NT2/D1 (cell line): Measurements from ENCODE around the gene PATL2.
"Not testable (repeated sequence)": the region's sequence is repeated elsewhere in the genome, so short reads cannot be mapped to it uniquely, and the experiment has no call there.

ENCODE experiments used
- DNase-seq: peaks from one replicate; pipeline ENCODE4 v3.0.0-alpha.2; 2011; ENCODE audit warnings: low read depth, low spot score
- H3K27me3 ChIP-seq: 2 replicates; pipeline ENCODE4 v1.6.0; 2011; ENCODE audit warnings: mild to moderate bottlenecking; ENCODE audit not compliant: insufficient read length, insufficient read depth
- H3K36me3 ChIP-seq: 2 replicates; pipeline ENCODE4 v1.6.1; 2011; ENCODE audit warnings: mild to moderate bottlenecking, low read length, mixed read lengths; ENCODE audit not compliant: insufficient read depth, insufficient read length
- H3K4me1 ChIP-seq: 2 replicates; pipeline ENCODE4 v1.5.1; 2011; ENCODE audit not compliant: insufficient read depth, insufficient read length
- H3K4me3 ChIP-seq: 2 replicates; pipeline ENCODE4 v1.5.1; 2011; ENCODE audit warnings: low read depth; ENCODE audit not compliant: insufficient read length
- H3K9ac ChIP-seq: 2 replicates; pipeline ENCODE4 v1.6.0; 2011; ENCODE audit warnings: low read depth; ENCODE audit not compliant: insufficient read length
- H3K9me3 ChIP-seq: 2 replicates; pipeline ENCODE4 v1.5.1; 2011; ENCODE audit warnings: mild to moderate bottlenecking, low read length; ENCODE audit not compliant: insufficient read depth
- SUZ12 ChIP-seq: IDR thresholded peaks from 2 replicates; pipeline ENCODE4 v1.6.1; 2011; ENCODE audit not compliant: insufficient read length, insufficient read depth; ENCODE audit errors: extremely low read depth
- YY1 ChIP-seq: IDR thresholded peaks from 2 replicates; pipeline ENCODE4 v1.6.1; 2011; ENCODE audit not compliant: insufficient read length, insufficient read depth
- ZNF274 ChIP-seq: IDR thresholded peaks from 2 replicates; pipeline ENCODE4 v1.6.1; 2011; ENCODE audit warnings: mild to moderate bottlenecking, low read depth, low read length

PATL2 gene

DNA sequence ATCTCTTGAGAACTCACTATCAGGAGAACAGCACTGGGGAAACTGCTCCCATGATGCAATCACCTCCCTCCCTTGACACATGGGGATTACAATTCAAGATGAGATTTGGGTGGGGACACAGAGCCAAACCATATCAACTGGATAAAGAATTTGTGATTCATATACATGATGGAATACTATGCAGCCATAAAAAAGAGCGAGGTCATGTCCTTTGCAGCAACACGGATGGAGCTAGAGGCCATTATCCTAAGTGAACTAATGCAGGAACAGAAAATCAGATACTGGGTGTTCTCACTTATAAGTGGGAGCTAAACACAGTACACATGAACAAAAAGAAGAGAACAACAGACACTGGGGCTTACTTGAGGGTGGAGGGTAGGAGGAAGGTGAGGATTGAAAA lies 64.7 kb downstream of the PATL2 start:
- Histone ChIP-seq H3K4me3 (no peak overlapping the region), H3K27me3 (no peaks in the 10 kb centered on the region), H3K4me1 (no peaks in the 10 kb centered on the region), H3K9ac (no peak overlapping the region), H3K36me3 (peaks cover 33% of the 10 kb centered on the region), H3K9me3 (no peaks in the 10 kb centered on the region)
- DNase-seq: no peak
- TF ChIP-seq YY1 (no peak), ZNF274 (no peak), SUZ12 (no peak)

DNA sequence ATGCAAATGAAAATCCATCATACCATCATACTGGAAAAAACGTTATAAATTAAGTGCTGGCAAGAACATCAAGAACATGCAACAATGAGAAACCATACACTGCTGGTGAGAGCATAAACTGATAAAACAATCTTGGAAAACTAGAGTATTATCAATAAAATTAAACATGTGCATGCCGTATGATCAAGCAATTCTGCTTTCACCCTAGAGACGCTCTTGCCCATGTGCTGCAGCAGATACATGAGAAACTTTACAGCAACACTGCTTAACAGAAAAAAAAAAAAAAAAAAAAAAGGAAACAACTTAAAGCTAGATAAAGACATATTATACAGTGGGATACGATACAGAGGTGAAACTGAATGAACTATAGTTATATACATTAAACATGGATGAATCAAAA lies 69.5 kb downstream of the PATL2 start:
- Histone ChIP-seq H3K4me1 (no peaks in the 10 kb centered on the region), H3K36me3 (peaks cover 7% of the 10 kb centered on the region), H3K4me3 (no peak overlapping the region), H3K27me3 (no peaks in the 10 kb centered on the region), H3K9ac (no peak overlapping the region), H3K9me3 (no peaks in the 10 kb centered on the region)
- TF ChIP-seq YY1 (no peak), SUZ12 (no peak), ZNF274 (no peak)
- DNase-seq: no peak

GRCh38 chr15:44636976-44637375 lies 74.1 kb downstream of the PATL2 start:
- Histone ChIP-seq H3K4me3 (no peak overlapping the region), H3K9ac (no peak overlapping the region), H3K36me3 (peaks cover 15% of the 10 kb centered on the region), H3K9me3 (no peaks in the 10 kb centered on the region), H3K27me3 (no peaks in the 10 kb centered on the region), H3K4me1 (no peaks in the 10 kb centered on the region)
- no peak for TF ChIP-seq YY1
- DNase-seq: no peak

GRCh38 chr15:44633603-44634002 lies 77.5 kb downstream of the PATL2 start:
- no peak for DNase-seq
- no peaks in the 10 kb centered on the region for H3K9me3 ChIP-seq
- H3K9ac ChIP-seq: no peak overlapping the region
- no peaks in the 10 kb centered on the region for H3K27me3 ChIP-seq
- H3K36me3 ChIP-seq: peaks cover 32% of the 10 kb centered on the region
- no peak for TF ChIP-seq ZNF274
- no peak for TF ChIP-seq SUZ12
- TF ChIP-seq YY1: no peak
- H3K4me1 ChIP-seq: no peaks in the 10 kb centered on the region
- no peak overlapping the region for H3K4me3 ChIP-seq

DNA sequence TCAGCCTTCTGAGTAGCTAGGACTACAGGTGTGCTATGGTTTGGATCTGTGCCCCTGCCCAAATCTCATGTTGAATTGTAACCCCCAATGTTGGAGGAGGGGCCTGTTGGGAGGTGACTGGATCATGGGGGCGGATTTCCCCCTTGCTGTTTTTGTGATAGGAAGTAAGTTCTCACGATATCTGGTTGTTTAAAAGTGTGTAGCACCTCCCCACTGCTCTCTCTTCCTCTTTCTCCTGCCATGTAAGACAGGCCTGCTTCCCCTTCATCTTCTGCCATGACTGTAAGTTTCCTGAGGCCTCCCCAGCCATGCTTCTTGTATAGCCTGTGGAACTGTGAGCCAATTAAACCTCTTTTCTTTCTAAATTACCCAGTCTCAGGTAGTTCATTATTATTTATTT lies 85.8 kb downstream of the PATL2 start:
- not testable (repeated sequence) for DNase-seq, H3K9me3 ChIP-seq, H3K4me1 ChIP-seq, H3K9ac ChIP-seq, H3K27me3 ChIP-seq, H3K4me3 ChIP-seq
- peaks cover 49% of the 10 kb centered on the region for H3K36me3 ChIP-seq

- no peak overlapping the region for H3K9ac ChIP-seq
- no peaks in the 10 kb centered on the region for H3K27me3 ChIP-seq
- no peak for DNase-seq
- no peaks in the 10 kb centered on the region for H3K4me1 ChIP-seq
- no peak overlapping the region for H3K4me3 ChIP-seq
- no peaks in the 10 kb centered on the region for H3K9me3 ChIP-seq
- TF ChIP-seq SUZ12 (no peak), ZNF274 (no peak), YY1 (no peak)
- H3K36me3 ChIP-seq: peaks cover 44% of the 10 kb centered on the region
These were observed 87.9 kb downstream of the PATL2 start for GRCh38 chr15:44623178-44623577.

- no peak for DNase-seq
- H3K27me3 ChIP-seq: no peaks in the 10 kb centered on the region
- TF ChIP-seq ZNF274: no peak
- TF ChIP-seq YY1: no peak
- TF ChIP-seq SUZ12: no peak
- no peak overlapping the region for H3K4me3 ChIP-seq
- no peaks in the 10 kb centered on the region for H3K9me3 ChIP-seq
- H3K36me3 ChIP-seq: peaks cover 41% of the 10 kb centered on the region
- H3K9ac ChIP-seq: no peak overlapping the region
- H3K4me1 ChIP-seq: no peaks in the 10 kb centered on the region
These were observed 91.0 kb downstream of the PATL2 start for GRCh38 chr15:44620081-44620480.

GRCh38 chr15:44616974-44617373 lies 94.1 kb downstream of the PATL2 start:
- DNase-seq: no peak
- no peaks in the 10 kb centered on the region for H3K4me1 ChIP-seq
- no peak overlapping the region for H3K9ac ChIP-seq

More at GRCh38 chr15:44616974-44617373, 94.1 kb downstream of the PATL2 start:
- H3K4me3 ChIP-seq: no peak overlapping the region
- no peaks in the 10 kb centered on the region for H3K9me3 ChIP-seq
- H3K27me3 ChIP-seq: no peaks in the 10 kb centered on the region
- H3K36me3 ChIP-seq: peaks cover 50% of the 10 kb centered on the region
- no peak for TF ChIP-seq YY1
- no peak for TF ChIP-seq ZNF274
- TF ChIP-seq SUZ12: no peak
